Type B pancreatic cell (in vitro differentiated cells): ENCODE results near the gene TMEM198. TPM values are rescaled to one million over a fixed set of nuclear protein-coding genes. Genes with fewer than 3 reads are reported as not detected.

Experiments used
- DNase-seq: peaks from one replicate; pipeline ENCODE4 v3.0.0; 2021; ENCODE audit warnings: mixed read lengths; ENCODE audit not compliant: unreplicated experiment; ENCODE audit errors: extremely low spot score
- H3K27ac Mint-ChIP-seq: 2 replicates; pipeline ENCODE4 v1.8.0; 2021; ENCODE audit warnings: mild to moderate bottlenecking, mixed read lengths
- H3K27me3 Mint-ChIP-seq: 2 replicates; pipeline ENCODE4 v1.8.0; 2021; ENCODE audit warnings: mixed read lengths
- H3K36me3 Mint-ChIP-seq: 2 replicates; pipeline ENCODE4 v1.8.0; 2021; ENCODE audit warnings: mixed read lengths
- H3K4me1 Mint-ChIP-seq: one replicate; pipeline ENCODE4 v1.8.0; 2021; ENCODE audit warnings: mixed read lengths; ENCODE audit not compliant: unreplicated experiment
- H3K4me3 Mint-ChIP-seq: 2 replicates; pipeline ENCODE4 v1.8.0; 2021; ENCODE audit warnings: mild to moderate bottlenecking, mixed read lengths
- H3K9me3 Mint-ChIP-seq: 2 replicates; pipeline ENCODE4 v1.8.0; 2021; ENCODE audit warnings: mixed read lengths
- CTCF ChIP-seq: fragments of 200-600 bp; sonication (generic); conservative IDR thresholded peaks from 2 replicates; pipeline ENCODE4 v1.5.0; 2021; ENCODE audit warnings: antibody characterized with exemption, mild to moderate bottlenecking
- total RNA-seq: library from RNA; stranded (reverse); gene quantifications from 2 replicates; pipeline ENCODE4 v1.2.1, GENCODE V29; 2021; ENCODE audit warnings: low replicate concordance

TMEM198 gene
- total RNA-seq, 1 donor from 2014 or later: 7.8 TPM

GRCh38 chr2:219561179-219562048 is 17.6 kb downstream of the TMEM198 start:
- Mint-ChIP-seq H3K4me3 (no peak overlapping the region), H3K27me3 (no peaks in the 10 kb centered on the region), H3K9me3 (no peaks in the 10 kb centered on the region), H3K27ac (peak overlapping the region; percentile 6), H3K36me3 (peaks cover 19% of the 10 kb centered on the region), H3K4me1 (peaks cover 5% of the 10 kb centered on the region)
- no peak for TF ChIP-seq CTCF
- DNase-seq: no peak

GRCh38 chr2:219562049-219563020 is 18.5 kb downstream of the TMEM198 start:
- Mint-ChIP-seq H3K27me3 (no peaks in the 10 kb centered on the region), H3K4me1 (peaks cover 5% of the 10 kb centered on the region), H3K27ac (no peak overlapping the region), H3K4me3 (no peak overlapping the region), H3K36me3 (peaks cover 22% of the 10 kb centered on the region), H3K9me3 (no peaks in the 10 kb centered on the region)
- DNase-seq: no peak
- TF ChIP-seq CTCF: no peak

GRCh38 chr2:219563271-219563928 is 19.6 kb downstream of the TMEM198 start:
- H3K27ac Mint-ChIP-seq: no peak overlapping the region
- peaks cover 22% of the 10 kb centered on the region for H3K36me3 Mint-ChIP-seq
- no peak overlapping the region for H3K4me3 Mint-ChIP-seq
- no peak for DNase-seq
- peaks cover 5% of the 10 kb centered on the region for H3K4me1 Mint-ChIP-seq
- H3K27me3 Mint-ChIP-seq: no peaks in the 10 kb centered on the region
- no peaks in the 10 kb centered on the region for H3K9me3 Mint-ChIP-seq
- no peak for TF ChIP-seq CTCF

- TF ChIP-seq CTCF: no peak
- H3K4me1 Mint-ChIP-seq: peaks cover 16% of the 10 kb centered on the region
- H3K4me3 Mint-ChIP-seq: no peak overlapping the region
- H3K36me3 Mint-ChIP-seq: peaks cover 20% of the 10 kb centered on the region
- DNase-seq: no peak
- H3K27me3 Mint-ChIP-seq: no peaks in the 10 kb centered on the region
- H3K27ac Mint-ChIP-seq: no peak overlapping the region
- no peaks in the 10 kb centered on the region for H3K9me3 Mint-ChIP-seq
Measured at GRCh38 chr2:219565130-219566080, 21.6 kb downstream of the TMEM198 start.
